ENCODE measurements around the gene WDR37.

DNA sequence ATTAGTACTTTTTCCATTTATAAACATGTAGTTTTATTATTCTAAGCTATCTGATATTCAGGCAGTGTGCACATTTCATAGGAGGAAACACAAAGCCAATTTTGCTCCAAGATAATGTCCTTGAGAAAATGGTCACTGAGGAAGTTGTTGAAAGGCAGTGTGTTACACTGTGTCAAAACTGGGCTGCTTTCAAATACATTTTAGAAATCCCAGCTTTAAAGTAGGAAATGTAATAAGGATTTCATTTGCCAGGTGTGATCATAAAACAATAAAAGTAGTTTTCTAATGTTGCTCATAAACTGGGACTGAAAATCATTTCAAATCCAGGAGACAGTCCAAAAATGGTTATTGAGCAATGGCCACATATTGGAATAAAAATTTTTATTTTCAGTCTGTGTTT lies 80.1 kb downstream of the WDR37 start:
- TF ChIP-seq, protein P1, sequence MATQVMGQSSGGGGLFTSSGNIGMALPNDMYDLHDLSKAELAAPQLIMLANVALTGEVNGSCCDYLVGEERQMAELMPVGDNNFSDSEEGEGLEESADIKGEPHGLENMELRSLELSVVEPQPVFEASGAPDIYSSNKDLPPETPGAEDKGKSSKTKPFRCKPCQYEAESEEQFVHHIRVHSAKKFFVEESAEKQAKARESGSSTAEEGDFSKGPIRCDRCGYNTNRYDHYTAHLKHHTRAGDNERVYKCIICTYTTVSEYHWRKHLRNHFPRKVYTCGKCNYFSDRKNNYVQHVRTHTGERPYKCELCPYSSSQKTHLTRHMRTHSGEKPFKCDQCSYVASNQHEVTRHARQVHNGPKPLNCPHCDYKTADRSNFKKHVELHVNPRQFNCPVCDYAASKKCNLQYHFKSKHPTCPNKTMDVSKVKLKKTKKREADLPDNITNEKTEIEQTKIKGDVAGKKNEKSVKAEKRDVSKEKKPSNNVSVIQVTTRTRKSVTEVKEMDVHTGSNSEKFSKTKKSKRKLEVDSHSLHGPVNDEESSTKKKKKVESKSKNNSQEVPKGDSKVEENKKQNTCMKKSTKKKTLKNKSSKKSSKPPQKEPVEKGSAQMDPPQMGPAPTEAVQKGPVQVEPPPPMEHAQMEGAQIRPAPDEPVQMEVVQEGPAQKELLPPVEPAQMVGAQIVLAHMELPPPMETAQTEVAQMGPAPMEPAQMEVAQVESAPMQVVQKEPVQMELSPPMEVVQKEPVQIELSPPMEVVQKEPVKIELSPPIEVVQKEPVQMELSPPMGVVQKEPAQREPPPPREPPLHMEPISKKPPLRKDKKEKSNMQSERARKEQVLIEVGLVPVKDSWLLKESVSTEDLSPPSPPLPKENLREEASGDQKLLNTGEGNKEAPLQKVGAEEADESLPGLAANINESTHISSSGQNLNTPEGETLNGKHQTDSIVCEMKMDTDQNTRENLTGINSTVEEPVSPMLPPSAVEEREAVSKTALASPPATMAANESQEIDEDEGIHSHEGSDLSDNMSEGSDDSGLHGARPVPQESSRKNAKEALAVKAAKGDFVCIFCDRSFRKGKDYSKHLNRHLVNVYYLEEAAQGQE (IDR thresholded peaks at IDR 0.05; ENCODE audit: insufficient read depth in 1 of 2, low read depth in 2 of 2, low read length in 1 of 2): no peak
- TF ChIP-seq, protein P2, sequence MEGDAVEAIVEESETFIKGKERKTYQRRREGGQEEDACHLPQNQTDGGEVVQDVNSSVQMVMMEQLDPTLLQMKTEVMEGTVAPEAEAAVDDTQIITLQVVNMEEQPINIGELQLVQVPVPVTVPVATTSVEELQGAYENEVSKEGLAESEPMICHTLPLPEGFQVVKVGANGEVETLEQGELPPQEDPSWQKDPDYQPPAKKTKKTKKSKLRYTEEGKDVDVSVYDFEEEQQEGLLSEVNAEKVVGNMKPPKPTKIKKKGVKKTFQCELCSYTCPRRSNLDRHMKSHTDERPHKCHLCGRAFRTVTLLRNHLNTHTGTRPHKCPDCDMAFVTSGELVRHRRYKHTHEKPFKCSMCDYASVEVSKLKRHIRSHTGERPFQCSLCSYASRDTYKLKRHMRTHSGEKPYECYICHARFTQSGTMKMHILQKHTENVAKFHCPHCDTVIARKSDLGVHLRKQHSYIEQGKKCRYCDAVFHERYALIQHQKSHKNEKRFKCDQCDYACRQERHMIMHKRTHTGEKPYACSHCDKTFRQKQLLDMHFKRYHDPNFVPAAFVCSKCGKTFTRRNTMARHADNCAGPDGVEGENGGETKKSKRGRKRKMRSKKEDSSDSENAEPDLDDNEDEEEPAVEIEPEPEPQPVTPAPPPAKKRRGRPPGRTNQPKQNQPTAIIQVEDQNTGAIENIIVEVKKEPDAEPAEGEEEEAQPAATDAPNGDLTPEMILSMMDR (IDR thresholded peaks at IDR 0.05): no peak
- TF ChIP-seq POLR2AphosphoS5 (IDR thresholded peaks at IDR 0.05; ENCODE audit: low read depth, low read length) (no peak), SIN3A (IDR thresholded peaks at IDR 0.05; ENCODE audit: borderline replicate concordance, insufficient read depth, low read depth, low read length) (no peak), TCF7L2 (IDR thresholded peaks at IDR 0.05; ENCODE audit: low read depth, low read length) (no peak)
